IMR-90 (cell line): ENCODE data around the gene CD81. TPM values are rescaled to one million over a fixed set of nuclear protein-coding genes. Genes with fewer than 3 reads are reported as not detected.

ENCODE experiments used
- ATAC-seq: fragments of 200-7000 bp; cut with Tn5 transposase; 2 replicates; pipeline ENCODE4 v1.9.1; 2020; ENCODE audit warnings: low read depth, mild to moderate bottlenecking, moderate library complexity
- BruUV-seq: library from RNA; stranded (reverse); fragments of 400-500 nt; replicated peaks from 2 replicates; lab custom pipeline; 2021; lab: Mats Ljungman, UMichigan
- CTCF ChIA-PET: fragments of 300-600 bp; formaldehyde crosslinking; extraction: SDS; loops from one replicate; lab custom pipeline; 2021; ENCODE audit warnings: antibody characterized with exemption; lab: Yijun Ruan, JAX
- POLR2A ChIA-PET: fragments of 300-600 bp; sonication (Branson Sonifier 250); formaldehyde crosslinking; loops from one replicate; lab custom pipeline; 2022; ENCODE audit warnings: antibody characterized with exemption; ENCODE audit not compliant: unreplicated experiment; lab: Charles Lee
- DNase-seq: peaks from one replicate; pipeline ENCODE4 v3.0.0; 2013
- H2AFZ ChIP-seq: replicated peaks from 2 replicates; pipeline ENCODE3; 2013; ENCODE audit warnings: low read length, mild to moderate bottlenecking; ENCODE audit not compliant: poor library complexity
- H2AK5ac ChIP-seq: 2 replicates; pipeline ENCODE4 v1.6.1; 2013; ENCODE audit warnings: low read depth, low read length, inconsistent platforms
- H2AK9ac ChIP-seq: replicated peaks from 2 replicates; pipeline ENCODE3; 2013; ENCODE audit warnings: mild to moderate bottlenecking, low read depth, low read length, moderate library complexity; ENCODE audit not compliant: poor library complexity
- H2BK120ac ChIP-seq: 2 replicates; pipeline ENCODE4 v1.6.1; 2013; ENCODE audit warnings: low read depth, low read length, inconsistent platforms
- H2BK15ac ChIP-seq: 3 replicates; pipeline ENCODE4 v1.6.1; 2013; ENCODE audit warnings: low read depth, low read length, inconsistent platforms
- H2BK20ac ChIP-seq: 2 replicates; pipeline ENCODE4 v1.6.1; 2013; ENCODE audit warnings: low read depth, mild to moderate bottlenecking, inconsistent platforms, low read length, moderate library complexity
- H2BK5ac ChIP-seq: 2 replicates; pipeline ENCODE4 v1.6.1; 2013; ENCODE audit warnings: mild to moderate bottlenecking, low read depth, low read length, inconsistent platforms; ENCODE audit not compliant: poor library complexity, severe bottlenecking
- H3K14ac ChIP-seq: replicated peaks from 2 replicates; pipeline ENCODE4 v1.6.1; 2013; ENCODE audit warnings: low read depth, low read length, inconsistent platforms
- H3K18ac ChIP-seq: 2 replicates; pipeline ENCODE4 v1.6.1; 2013; ENCODE audit warnings: low read depth, low read length, control low read depth
- H3K23ac ChIP-seq: 2 replicates; pipeline ENCODE4 v1.6.1; 2013; ENCODE audit warnings: low read depth, low read length, inconsistent platforms
- H3K27ac ChIP-seq: 2 replicates; pipeline ENCODE4 v1.5.1; 2013; ENCODE audit warnings: mild to moderate bottlenecking, control low read depth, low read length; ENCODE audit not compliant: insufficient read depth
- H3K27me3 ChIP-seq: 2 replicates; pipeline ENCODE4 v1.6.1; 2013; ENCODE audit warnings: low read length; ENCODE audit not compliant: control insufficient read depth, insufficient read depth
- H3K36me3 ChIP-seq: 2 replicates; pipeline ENCODE4 v1.6.1; 2013; ENCODE audit warnings: low read length, mixed read lengths; ENCODE audit not compliant: control insufficient read depth, insufficient read depth
- H3K4ac ChIP-seq: 2 replicates; pipeline ENCODE4 v1.6.1; 2013; ENCODE audit warnings: low read depth, low read length, inconsistent platforms
- H3K4me1 ChIP-seq: 2 replicates; pipeline ENCODE4 v1.6.1; 2013; ENCODE audit warnings: low read length, mixed read lengths; ENCODE audit not compliant: control insufficient read depth, insufficient read depth
- H3K4me2 ChIP-seq: 2 replicates; pipeline ENCODE4 v1.6.1; 2013; ENCODE audit warnings: low read depth, mild to moderate bottlenecking, control low read depth, low read length, moderate library complexity
- H3K4me3 ChIP-seq: 2 replicates; pipeline ENCODE4 v1.5.1; 2013; ENCODE audit warnings: low read depth, mild to moderate bottlenecking, control low read depth, low read length, moderate library complexity; ENCODE audit not compliant: insufficient read depth
- H3K56ac ChIP-seq: 2 replicates; pipeline ENCODE4 v1.6.1; 2013; ENCODE audit warnings: low read length, inconsistent platforms; ENCODE audit not compliant: insufficient read depth; ENCODE audit errors: extremely low read depth
- H3K79me1 ChIP-seq, 2 experiments: 2 replicates each; pipeline ENCODE4 v1.6.1; 2013; ENCODE audit warnings: low read length in 2 of 2, inconsistent platforms in 1 of 2, low read depth in 1 of 2
- H3K9ac ChIP-seq: 2 replicates; pipeline ENCODE4 v1.6.1; 2013; ENCODE audit warnings: low read depth, low read length, control low read depth
- H3K9me1 ChIP-seq: 2 replicates; pipeline ENCODE4 v1.6.1; 2013; ENCODE audit warnings: low read length, inconsistent platforms; ENCODE audit not compliant: insufficient read depth
- H3K9me3 ChIP-seq: 2 replicates; pipeline ENCODE4 v1.6.1; 2013; ENCODE audit warnings: low read length; ENCODE audit not compliant: control insufficient read depth, insufficient read depth
- H4K20me1 ChIP-seq: 2 replicates; pipeline ENCODE4 v1.6.1; 2013; ENCODE audit warnings: low read length, inconsistent platforms; ENCODE audit not compliant: insufficient read depth
- H4K5ac ChIP-seq: 2 replicates; pipeline ENCODE4 v1.6.1; 2013; ENCODE audit warnings: mild to moderate bottlenecking, low read depth, low read length, control low read depth
- H4K8ac ChIP-seq, 2 experiments: 2 replicates each; pipeline ENCODE4 v1.6.1; 2013; ENCODE audit warnings: low read depth in 2 of 2, low read length in 2 of 2, control low read depth in 1 of 2, inconsistent platforms in 1 of 2
- H4K91ac ChIP-seq: 2 replicates; pipeline ENCODE4 v1.6.1; 2013; ENCODE audit warnings: low read depth, low read length, inconsistent platforms; ENCODE audit not compliant: insufficient read depth
- BHLHE40 ChIP-seq: fragments of 150-350 bp; IDR thresholded peaks from 2 replicates; pipeline ENCODE4 v1.6.1; 2016; ENCODE audit warnings: mild to moderate bottlenecking, low read depth, low read length
- CTCF ChIP-seq: conservative IDR thresholded peaks from 2 replicates; pipeline ENCODE4 v1.5.1; 2012; ENCODE audit warnings: mild to moderate bottlenecking, low read depth, low read length, improper control_type of control experiment
- ELK1 ChIP-seq: fragments of 150-350 bp; IDR thresholded peaks from 2 replicates; pipeline ENCODE4 v1.6.1; 2016; ENCODE audit warnings: low read depth, mild to moderate bottlenecking, low read length, moderate library complexity, borderline replicate concordance
- MAFK ChIP-seq: IDR thresholded peaks from 2 replicates; pipeline ENCODE4 v1.6.1; 2012; ENCODE audit warnings: low read depth, low read length, improper control_type of control experiment
- MAZ ChIP-seq: IDR thresholded peaks from 2 replicates; pipeline ENCODE4 v1.6.1; 2012; ENCODE audit warnings: low read depth, mild to moderate bottlenecking, low read length, improper control_type of control experiment, moderate library complexity, borderline replicate concordance
- NFE2L2 ChIP-seq: fragments of 150-350 bp; IDR thresholded peaks from 2 replicates; pipeline ENCODE4 v1.6.1; 2016; ENCODE audit warnings: low read depth, mild to moderate bottlenecking, low read length
- RAD21 ChIP-seq: IDR thresholded peaks from 2 replicates; pipeline ENCODE4 v1.6.1; 2012; ENCODE audit warnings: low read length, improper control_type of control experiment
- RFX5 ChIP-seq: IDR thresholded peaks from 2 replicates; pipeline ENCODE4 v1.8.0; 2012; ENCODE audit warnings: low read depth, mild to moderate bottlenecking, low read length, moderate library complexity
- WGBS, 2 experiments: methylation state at CpG; one replicate each; pipeline versions ENCODE4 v1.1.5 to v1.1.7; 2013; ENCODE audit warnings: missing lambda C conversion rate in 2 of 2; ENCODE audit not compliant: insufficient read length in 1 of 2; ENCODE audit errors: extremely low coverage in 2 of 2; 5-methylcytosine and 5-hydroxymethylcytosine counted together
- dilution Hi-C: fragments of 300-500 bp; cut with HindIII; formaldehyde crosslinking; loops from one replicate; pipeline ENCODE4 v1.14.3; 2018; ENCODE audit warnings: low sequenced_read_pairs; ENCODE audit not compliant: unreplicated experiment
- in situ Hi-C: fragments of 300-500 bp; cut with MboI; formaldehyde crosslinking; loops from 3 replicates; pipeline ENCODE4 v1.14.3; 2019; ENCODE audit warnings: low sequenced_read_pairs, inconsistent platforms, mixed read lengths
- intact Hi-C: fragments of 100-400 bp; cut with micrococcal nuclease; formaldehyde crosslinking; loops from 2 replicates; pipeline ENCODE4 v1.10.0; 2022
- polyA plus RNA-seq, 3 experiments: library from polyadenylated mRNA; depleted of rRNA; stranded (reverse); fragments of >200 nt; gene quantifications; 2 replicates each; pipeline ENCODE4 v1.2.3, GENCODE V29; 2012; ENCODE audit warnings: low replicate concordance in 1 of 3
- total RNA-seq: library from RNA; depleted of rRNA; stranded (reverse); fragments of >200 nt; gene quantifications from 2 replicates; pipeline ENCODE4 v1.2.3, GENCODE V29; 2012

CD81 gene
- total and polyA plus RNA-seq, 2 of the 4 experiments (the other 2 are of a cell fraction), result 159 to 689 TPM

- ChIA-PET CTCF (no interaction called here), POLR2A (interaction anchor here (1.4 kb wide), 1 partner anchor 10 kb away, joined by 7 read pairs; the partner anchor contains the start of gene CD81)
- no TSS peak for BruUV-seq
- H3K4ac ChIP-seq, result no peak overlapping the region
- H2AK9ac ChIP-seq, result peak overlapping the region; percentile 22
- intact Hi-C loops, result no loop called here
- ATAC-seq, result peak; percentile 31
- TF ChIP-seq RAD21, result no peak
- TF ChIP-seq CTCF, result no peak
- TF ChIP-seq BHLHE40, result no peak
- TF ChIP-seq MAZ, result no peak; the same call in 1 of the 2 replicates
- TF ChIP-seq NFE2L2, result no peak
- TF ChIP-seq MAFK, result no peak
- no peak for TF ChIP-seq RFX5
- TF ChIP-seq ELK1, result no peak
- in situ Hi-C loops, result no loop called here
- no peak overlapping the region for H2AK5ac ChIP-seq
- H3K9me1 ChIP-seq, result peaks cover 4% of the 10 kb centered on the region; the same call in 1 of the 2 replicates
- no peak overlapping the region for H2AFZ ChIP-seq
- peaks cover 52% of the 10 kb centered on the region for H3K4me1 ChIP-seq
- no peak overlapping the region for H2BK15ac ChIP-seq
- no peaks in the 10 kb centered on the region for H3K27me3 ChIP-seq
- no peak overlapping the region for H2BK5ac ChIP-seq
- H3K23ac ChIP-seq, result no peak overlapping the region
- H3K79me1 ChIP-seq, result peaks cover 12 to 80% of the 10 kb centered on the region in 2 experiments; a peak in 3 of 4 replicates
- H3K9me3 ChIP-seq, result no peaks in the 10 kb centered on the region
- peaks cover 95% of the 10 kb centered on the region for H4K20me1 ChIP-seq
- H4K91ac ChIP-seq, result no peak overlapping the region
- H3K27ac ChIP-seq, result peak overlapping the region; percentile 6; the same call in 1 of the 2 replicates
- H3K9ac ChIP-seq, result no peak overlapping the region
- H2BK20ac ChIP-seq, result no peak overlapping the region
- DNase-seq, result peak; percentile 52
- WGBS, 2 experiments, result 47% methylated on average over 12 of the region's 14 CpGs; no CpG with 5 or more reads in 1 of the 2 experiments
- no peak overlapping the region for H3K14ac ChIP-seq
- H2BK120ac ChIP-seq, result no peak overlapping the region
- H3K18ac ChIP-seq, result no peak overlapping the region
- no peak overlapping the region for H4K8ac ChIP-seq
- dilution Hi-C loops, result no loop called here
- H3K56ac ChIP-seq, result no peak overlapping the region
- no peak overlapping the region for H3K4me2 ChIP-seq
- H3K4me3 ChIP-seq, result no peak overlapping the region
- no peak overlapping the region for H4K5ac ChIP-seq
- H3K36me3 ChIP-seq, result peaks cover 24% of the 10 kb centered on the region
Observed at GRCh38 chr11:2387266-2387987, 10.3 kb downstream of the CD81 start.
